HepG2 (cell line): Measurements from ENCODE around the gene ZBTB46. TPM values are rescaled to one million over a fixed set of nuclear protein-coding genes. Genes with fewer than 3 reads are reported as not detected.
A peak's percentile ranks its signal among the peaks of the same experiment; 100 is the strongest.

Experiments used
- ATAC-seq: fragments of 200-7000 bp; cut with Tn5 transposase; 3 replicates; pipeline ENCODE4 v1.9.1; 2020; ENCODE audit warnings: mild to moderate bottlenecking, moderate library complexity
- BruUV-seq: library from RNA; stranded (reverse); fragments of 400-500 nt; replicated peaks from 2 replicates; lab custom pipeline; 2021; lab: Mats Ljungman, UMichigan
- CTCF ChIA-PET: fragments of 300-600 bp; formaldehyde crosslinking; extraction: SDS; loops from one replicate; lab custom pipeline; 2021; ENCODE audit warnings: low total read pairs, inconsistent platforms, low intra/inter-chr PET ratio; lab: Yijun Ruan, JAX
- POLR2A ChIA-PET: fragments of 350-600 bp; sonication (Branson Sonifier 250); formaldehyde crosslinking; loops from one replicate; lab custom pipeline; 2020; ENCODE audit warnings: antibody characterized with exemption, inconsistent platforms; lab: Yijun Ruan, JAX
- DNase-seq: peaks from one replicate; pipeline ENCODE4 v3.0.0-alpha.2; 2015; ENCODE audit warnings: low spot score
- FAIRE-seq: peaks from 3 replicates; lab custom pipeline; 2011; peaks lifted over from hg19 to GRCh38; lab: Jason Lieb, UNC
- H2AFZ ChIP-seq: one replicate; pipeline ENCODE4 v1.6.1; 2011; ENCODE audit warnings: low read length, inconsistent platforms
- H3K27ac ChIP-seq: fragments of 300-600 bp; 3 replicates; pipeline ENCODE4 v1.8.0; 2011; ENCODE audit warnings: mixed run types, mild to moderate bottlenecking, mixed read lengths, low read length, inconsistent platforms; ENCODE audit not compliant: insufficient read depth; ENCODE audit errors: extremely low read length
- H3K27me3 ChIP-seq, 2 experiments: fragments of 200-600 bp in 1 of 2; 2 replicates in 1 of 2; 3 replicates in 1 of 2; pipeline versions ENCODE4 v1.6.0 to v1.8.0; 2011; ENCODE audit warnings: low read length in 2 of 2, mild to moderate bottlenecking in 2 of 2, moderate library complexity in 2 of 2, inconsistent platforms in 1 of 2; ENCODE audit not compliant: insufficient read depth in 2 of 2, control insufficient read depth in 1 of 2
- H3K36me3 ChIP-seq, 2 experiments: fragments of 200-600 bp in 1 of 2; replicated peaks in 1 of 2; 2 replicates in 1 of 2; 3 replicates in 1 of 2; pipeline versions ENCODE4 v1.5.1 to v1.8.0; 2011; ENCODE audit warnings: low read length in 2 of 2, inconsistent platforms in 1 of 2; ENCODE audit not compliant: insufficient read depth in 2 of 2, control insufficient read depth in 1 of 2
- H3K4me1 ChIP-seq: 2 replicates; pipeline ENCODE4 v1.5.1; 2012; ENCODE audit warnings: low read length, inconsistent platforms; ENCODE audit not compliant: insufficient read depth
- H3K4me2 ChIP-seq: 2 replicates; pipeline ENCODE4 v1.6.0; 2011; ENCODE audit warnings: low read depth, low read length, inconsistent platforms
- H3K4me3 ChIP-seq, 3 experiments: fragments of 200-600 bp in 1 of 3; sonication (generic), shearing (Covaris generic) in 1 of 3; replicated peaks in 1 of 3; 2 replicates each; pipeline ENCODE4 v1.5.1; 2011 to 2016; ENCODE audit warnings: low read length in 3 of 3, inconsistent platforms in 2 of 3, low read depth in 2 of 3, mild to moderate bottlenecking in 2 of 3, control low read depth in 1 of 3, mixed read lengths in 1 of 3; ENCODE audit not compliant: insufficient read depth in 1 of 3
- H3K79me2 ChIP-seq: one replicate; pipeline ENCODE4 v1.6.1; 2011; ENCODE audit warnings: low read length, inconsistent platforms; ENCODE audit not compliant: insufficient read depth
- H3K9ac ChIP-seq: 2 replicates; pipeline ENCODE4 v1.6.0; 2011; ENCODE audit warnings: mild to moderate bottlenecking, low read depth, low read length, inconsistent platforms; ENCODE audit not compliant: insufficient read depth
- H3K9me3 ChIP-seq: 2 replicates; pipeline ENCODE4 v1.5.1; 2012; ENCODE audit warnings: mild to moderate bottlenecking, low read length
- H4K20me1 ChIP-seq: 2 replicates; pipeline ENCODE4 v1.6.0; 2011; ENCODE audit warnings: inconsistent platforms, mild to moderate bottlenecking, low read length, moderate library complexity; ENCODE audit not compliant: insufficient read depth
- CCDC6 ChIP-seq: sonication (generic); formaldehyde crosslinking; IDR thresholded peaks from 2 replicates; pipeline ENCODE4 v1.8.1; 2022; ENCODE audit warnings: mild to moderate bottlenecking, missing genetic modification reagents, moderate library complexity
- DMAP1 ChIP-seq: IDR thresholded peaks from 2 replicates; pipeline ENCODE4 v1.6.1; 2016
- FOSL1 ChIP-seq: sonication (generic); formaldehyde crosslinking; IDR thresholded peaks from 2 replicates; pipeline ENCODE4 v1.9.0; 2021; ENCODE audit warnings: missing genetic modification reagents, borderline replicate concordance
- HNRNPH1 ChIP-seq: fragments of 200-400 bp; formaldehyde crosslinking; optimal IDR thresholded peaks from 2 replicates; pipeline ENCODE3; 2017; ENCODE audit warnings: mild to moderate bottlenecking, low read depth, low read length
- MYC ChIP-seq: sonication (generic); formaldehyde crosslinking; IDR thresholded peaks from 2 replicates; pipeline ENCODE4 v1.9.0; 2021; ENCODE audit warnings: missing genetic modification reagents, borderline replicate concordance
- NONO ChIP-seq, 2 experiments: fragments of 450-650 bp in 1 of 2; sonication (generic) in 1 of 2; formaldehyde crosslinking in 1 of 2; IDR thresholded peaks in 1 of 2; conservative IDR thresholded peaks in 1 of 2; 2 replicates each; pipeline versions ENCODE4 v1.6.1 to v1.8.0; 2017 to 2022; ENCODE audit warnings: mild to moderate bottlenecking in 1 of 2, missing genetic modification reagents in 1 of 2, moderate library complexity in 1 of 2
- NR2C2 ChIP-seq: sonication (generic); formaldehyde crosslinking; IDR thresholded peaks from 2 replicates; pipeline ENCODE4 v1.4.0; 2020; ENCODE audit warnings: missing genetic modification reagents, mild to moderate bottlenecking, moderate library complexity, borderline replicate concordance
- POLR2A ChIP-seq, 2 experiments: IDR thresholded peaks; 2 replicates each; pipeline ENCODE4 v1.6.1; 2011; ENCODE audit warnings: low read depth in 2 of 2, low read length in 2 of 2, mild to moderate bottlenecking in 1 of 2, moderate library complexity in 1 of 2; ENCODE audit not compliant: insufficient read depth in 1 of 2
- POLR2AphosphoS5 ChIP-seq: IDR thresholded peaks from 2 replicates; pipeline ENCODE4 v1.6.1; 2012; ENCODE audit warnings: low read depth, low read length
- RBM22 ChIP-seq: fragments of 200-400 bp; formaldehyde crosslinking; optimal IDR thresholded peaks from 2 replicates; pipeline ENCODE3; 2017; ENCODE audit warnings: mild to moderate bottlenecking, low read length, moderate library complexity
- SRY ChIP-seq: sonication (generic); formaldehyde crosslinking; IDR thresholded peaks from 2 replicates; pipeline ENCODE4 v1.8.0; 2022; ENCODE audit warnings: mild to moderate bottlenecking, missing genetic modification reagents
- TAF15 ChIP-seq: fragments of 200-400 bp; formaldehyde crosslinking; IDR thresholded peaks from one replicate; pipeline ENCODE4 v1.6.1; 2018; ENCODE audit warnings: mild to moderate bottlenecking, low read depth, low read length; ENCODE audit not compliant: poor library complexity, severe bottlenecking
- ZC3H13 ChIP-seq: sonication (generic); formaldehyde crosslinking; IDR thresholded peaks from 2 replicates; pipeline ENCODE4 v1.8.1; 2023; ENCODE audit warnings: mild to moderate bottlenecking, missing genetic modification reagents, moderate library complexity
- ZNF616 ChIP-seq: sonication (generic); formaldehyde crosslinking; IDR thresholded peaks from 2 replicates; pipeline ENCODE4 v1.5.0; 2020; ENCODE audit warnings: low read depth, mild to moderate bottlenecking, missing genetic modification reagents
- ZNF724P ChIP-seq: sonication (generic); formaldehyde crosslinking; IDR thresholded peaks from 2 replicates; pipeline ENCODE4 v1.8.0; 2022; ENCODE audit warnings: missing genetic modification reagents, borderline replicate concordance
- WGBS: methylation state at CpG from one replicate; pipeline ENCODE4 v1.1.6; 2017; ENCODE audit warnings: low lambda C conversion rate; 5-methylcytosine and 5-hydroxymethylcytosine counted together
- in situ Hi-C: cut with HindIII; loops from 2 replicates; pipeline ENCODE4 v1.10.0; 2017; ENCODE audit warnings: low pct_unique_long_range_greater_than_20kb; ENCODE audit not compliant: extremely low pct_ligation_motif_present
- intact Hi-C: fragments of 100-400 bp; cut with micrococcal nuclease; formaldehyde crosslinking; loops from one replicate; pipeline ENCODE4 v1.10.0; 2022; ENCODE audit not compliant: unreplicated experiment
- polyA plus RNA-seq, 8 experiments: library from polyadenylated mRNA; depleted of rRNA in 3 of 8; stranded (reverse) in 7 of 8; unstranded in 1 of 8; fragments of >200 nt; fragmentation: Illumina TruSeq in 4 of 8; extraction: Trizol in 4 of 8; gene quantifications; 2 replicates each; pipeline versions ENCODE4 v1.2.1 to v1.2.3, GENCODE V29; 2011 to 2016; ENCODE audit warnings: low read depth in 4 of 8, missing spikeins in 1 of 8, mixed read lengths in 1 of 8; ENCODE audit not compliant: insufficient read depth in 1 of 8
- total RNA-seq, 5 experiments: library from RNA; depleted of rRNA; stranded (reverse); fragments of >200 nt; fragmentation: Illumina TruSeq; extraction: Trizol; gene quantifications; 2 replicates each; pipeline ENCODE4 v1.2.3, GENCODE V29; 2016; ENCODE audit warnings: low read depth in 1 of 5
- TF ChIP-seq, protein P1 (sequence below): sonication (generic); formaldehyde crosslinking; IDR thresholded peaks from 2 replicates; pipeline ENCODE4 v1.4.0; 2020; ENCODE audit warnings: missing genetic modification reagents
- TF ChIP-seq, protein P2 (sequence below), 2 experiments: fragments of 450-650 bp in 1 of 2; sonication (generic) in 1 of 2; formaldehyde crosslinking; IDR thresholded peaks; 2 replicates each; pipeline versions ENCODE4 v1.5.0 to v1.8.0; 2020 to 2022; ENCODE audit warnings: mild to moderate bottlenecking in 1 of 2, missing genetic modification reagents in 1 of 2
- TF ChIP-seq, protein P3 (sequence below): sonication (generic); formaldehyde crosslinking; conservative IDR thresholded peaks from 2 replicates; pipeline ENCODE4 v1.8.1; 2023; ENCODE audit warnings: missing genetic modification reagents

Gene ZBTB46
- total and polyA plus RNA-seq, 2 of the 13 experiments (the other 11 are each of a cell fraction or from before 2014, with no cell fraction given): 1.6 to 13.5 TPM

DNA sequence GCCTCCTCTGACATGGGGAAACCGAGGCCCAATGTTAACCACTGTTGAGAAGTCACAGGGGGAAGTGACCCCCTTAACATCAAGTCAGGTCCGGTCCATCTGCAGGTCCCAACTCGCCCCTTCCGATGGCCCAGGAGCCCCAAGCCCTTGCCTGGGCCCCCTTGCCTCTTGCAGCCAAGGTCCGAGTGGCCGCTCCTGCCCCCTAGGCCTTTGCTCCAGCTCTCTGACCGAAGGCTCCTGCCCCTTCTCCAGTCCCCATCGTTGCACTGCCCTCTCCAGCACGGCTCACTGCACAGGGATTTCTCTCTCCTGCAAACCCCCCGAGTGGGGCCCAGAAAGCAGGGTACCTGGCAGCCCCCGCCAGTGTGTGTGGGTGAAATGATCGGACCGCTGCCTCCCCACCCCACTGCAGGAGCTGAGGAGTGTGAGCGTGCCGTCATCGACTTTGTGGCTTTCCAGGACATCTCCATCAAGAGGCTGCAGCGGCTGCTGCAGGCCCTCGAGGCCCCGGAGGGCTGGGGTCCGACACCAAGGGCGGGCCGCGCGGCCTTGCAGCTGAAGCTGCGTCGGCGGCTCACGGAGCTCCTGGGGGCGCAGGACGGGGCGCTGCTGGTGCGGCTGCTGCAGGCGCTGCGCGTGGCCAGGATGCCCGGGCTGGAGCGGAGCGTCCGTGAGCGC lies 133.1 kb downstream of the ZBTB46 start:
- H3K4me1 ChIP-seq: peaks cover 21% of the 10 kb centered on the region
- H3K9ac ChIP-seq: no peak overlapping the region
- 94% methylated on average over 40 of the region's 40 CpGs for WGBS
- no peak overlapping the region for H2AFZ ChIP-seq
- intact Hi-C loops: no loop called here
- no peak overlapping the region for H3K4me2 ChIP-seq
- POLR2A ChIA-PET: interaction anchor here (0.7 to 2.0 kb wide), 4 partner anchors 10 to 43 kb away, joined by 3 to 11 read pairs (median 4); partner anchors contain the start of genes ARFRP1, RTEL1 and ZGPAT
- in situ Hi-C loops: no loop called here
- H3K79me2 ChIP-seq: no peaks in the 10 kb centered on the region
- no peak for DNase-seq
- H3K9me3 ChIP-seq: no peaks in the 10 kb centered on the region
- H4K20me1 ChIP-seq: peaks cover 4% of the 10 kb centered on the region; the same call in 1 of the 2 replicates
- no peaks in the 10 kb centered on the region for H3K27me3 ChIP-seq
- H3K36me3 ChIP-seq: peaks cover 4% of the 10 kb centered on the region in 2 experiments; a peak in 4 of 5 replicates
- ATAC-seq: no peak; the same call in 2 of the 3 replicates
- no TSS peak for BruUV-seq
- FAIRE-seq: no peak
- no peak overlapping the region for H3K4me3 ChIP-seq
- H3K27ac ChIP-seq: no peak overlapping the region
- CTCF ChIA-PET: no interaction called here
- peak; percentile 32; the same call in 1 of the 2 replicates for TF ChIP-seq POLR2AphosphoS5
- TF ChIP-seq SRY (CRISPR knock-in tag): no peak
- 0 out of 2 replicates have a peak, but pooled peaks have one; percentile 5 for TF ChIP-seq ZNF724P (CRISPR knock-in tag)
- peak; percentile 64 for TF ChIP-seq TAF15
- TF ChIP-seq, protein P1, sequence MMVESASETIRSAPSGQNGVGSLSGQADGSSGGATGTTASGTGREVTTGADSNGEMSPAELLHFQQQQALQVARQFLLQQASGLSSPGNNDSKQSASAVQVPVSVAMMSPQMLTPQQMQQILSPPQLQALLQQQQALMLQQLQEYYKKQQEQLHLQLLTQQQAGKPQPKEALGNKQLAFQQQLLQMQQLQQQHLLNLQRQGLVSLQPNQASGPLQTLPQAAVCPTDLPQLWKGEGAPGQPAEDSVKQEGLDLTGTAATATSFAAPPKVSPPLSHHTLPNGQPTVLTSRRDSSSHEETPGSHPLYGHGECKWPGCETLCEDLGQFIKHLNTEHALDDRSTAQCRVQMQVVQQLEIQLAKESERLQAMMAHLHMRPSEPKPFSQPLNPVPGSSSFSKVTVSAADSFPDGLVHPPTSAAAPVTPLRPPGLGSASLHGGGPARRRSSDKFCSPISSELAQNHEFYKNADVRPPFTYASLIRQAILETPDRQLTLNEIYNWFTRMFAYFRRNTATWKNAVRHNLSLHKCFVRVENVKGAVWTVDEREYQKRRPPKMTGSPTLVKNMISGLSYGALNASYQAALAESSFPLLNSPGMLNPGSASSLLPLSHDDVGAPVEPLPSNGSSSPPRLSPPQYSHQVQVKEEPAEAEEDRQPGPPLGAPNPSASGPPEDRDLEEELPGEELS (CRISPR knock-in tag): no peak
- TF ChIP-seq DMAP1 (CRISPR knock-in tag): no peak
- TF ChIP-seq POLR2A (IDR thresholded peaks at IDR 0.05; ENCODE audit: insufficient read depth in 1 of 2, low read depth in 2 of 2, low read length in 2 of 2): peak in 1 of 2 experiments; percentile 40; a peak in 2 of 4 replicates
- TF ChIP-seq NONO (IDR thresholded peaks at IDR 0.05): no peak
- peak; percentile 41; the same call in 1 of the 2 replicates for TF ChIP-seq NONO (CRISPR knock-in tag; conservative IDR thresholded peaks at IDR 0.05)
- TF ChIP-seq, protein P2, sequence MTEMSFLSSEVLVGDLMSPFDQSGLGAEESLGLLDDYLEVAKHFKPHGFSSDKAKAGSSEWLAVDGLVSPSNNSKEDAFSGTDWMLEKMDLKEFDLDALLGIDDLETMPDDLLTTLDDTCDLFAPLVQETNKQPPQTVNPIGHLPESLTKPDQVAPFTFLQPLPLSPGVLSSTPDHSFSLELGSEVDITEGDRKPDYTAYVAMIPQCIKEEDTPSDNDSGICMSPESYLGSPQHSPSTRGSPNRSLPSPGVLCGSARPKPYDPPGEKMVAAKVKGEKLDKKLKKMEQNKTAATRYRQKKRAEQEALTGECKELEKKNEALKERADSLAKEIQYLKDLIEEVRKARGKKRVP (CRISPR knock-in tag; IDR thresholded peaks at IDR 0.05): 0 out of 4 replicates have a peak, but pooled peaks of 1 of the 2 experiments have one; percentile 13
- 0 out of 2 replicates have a peak, but pooled peaks have one; percentile 2 for TF ChIP-seq NR2C2 (CRISPR knock-in tag)
- no peak for TF ChIP-seq ZNF616
- TF ChIP-seq, protein P3, sequence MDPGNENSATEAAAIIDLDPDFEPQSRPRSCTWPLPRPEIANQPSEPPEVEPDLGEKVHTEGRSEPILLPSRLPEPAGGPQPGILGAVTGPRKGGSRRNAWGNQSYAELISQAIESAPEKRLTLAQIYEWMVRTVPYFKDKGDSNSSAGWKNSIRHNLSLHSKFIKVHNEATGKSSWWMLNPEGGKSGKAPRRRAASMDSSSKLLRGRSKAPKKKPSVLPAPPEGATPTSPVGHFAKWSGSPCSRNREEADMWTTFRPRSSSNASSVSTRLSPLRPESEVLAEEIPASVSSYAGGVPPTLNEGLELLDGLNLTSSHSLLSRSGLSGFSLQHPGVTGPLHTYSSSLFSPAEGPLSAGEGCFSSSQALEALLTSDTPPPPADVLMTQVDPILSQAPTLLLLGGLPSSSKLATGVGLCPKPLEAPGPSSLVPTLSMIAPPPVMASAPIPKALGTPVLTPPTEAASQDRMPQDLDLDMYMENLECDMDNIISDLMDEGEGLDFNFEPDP (CRISPR knock-in tag): 0 out of 2 replicates have a peak, but pooled peaks have one; percentile 78
- TF ChIP-seq CCDC6: no peak
- 0 out of 2 replicates have a peak, but pooled peaks have one; percentile 20 for TF ChIP-seq MYC (CRISPR knock-in tag)
- TF ChIP-seq FOSL1 (CRISPR knock-in tag): 0 out of 2 replicates have a peak, but pooled peaks have one; percentile 2
- TF ChIP-seq ZC3H13 (CRISPR knock-in tag): 0 out of 2 replicates have a peak, but pooled peaks have one; percentile 5
- TF ChIP-seq HNRNPH1: peak; percentile 5
- peak; percentile 18 for TF ChIP-seq RBM22
